ENCODE measurements around the gene TSHZ2.

The TSHZ2 gene

GRCh38 chr20:53258741-53259140 lies 286.6 kb downstream of the TSHZ2 start:
- H3K9me3 ChIP-seq (ENCODE audit: insufficient read depth, low read length): no peaks in the 10 kb centered on the region
- no peak overlapping the region for H3K9ac ChIP-seq (ENCODE audit: low read length)
- H2AFZ ChIP-seq (ENCODE audit: low read depth, low read length): no peak overlapping the region
- H4K20me1 ChIP-seq (ENCODE audit: insufficient read depth, low read length): no peaks in the 10 kb centered on the region
- no peaks in the 10 kb centered on the region for H3K79me2 ChIP-seq (ENCODE audit: low read length)
- no peaks in the 10 kb centered on the region for H3K27me3 ChIP-seq (ENCODE audit: low read depth, low read length)
- H3K27ac ChIP-seq (ENCODE audit: low read length): no peak overlapping the region
- no peak overlapping the region for H3K4me2 ChIP-seq (ENCODE audit: low read length)
- no peak overlapping the region for H3K4me3 ChIP-seq (ENCODE audit: low read length)
- H3K4me1 ChIP-seq (ENCODE audit: low read length): no peaks in the 10 kb centered on the region
- peaks cover 3% of the 10 kb centered on the region for H3K36me3 ChIP-seq (replicated peaks; ENCODE audit: low read depth, low read length)
- TF ChIP-seq EZH2phosphoT487 (IDR thresholded peaks at IDR 0.05; ENCODE audit: low read depth) (no peak), CTCF (IDR thresholded peaks at IDR 0.05; ENCODE audit: low read depth, low read length) (no peak)

- no peaks in the 10 kb centered on the region for H3K4me1 ChIP-seq (ENCODE audit: low read length)
- H3K4me3 ChIP-seq (ENCODE audit: low read length): no peak overlapping the region
- no peaks in the 10 kb centered on the region for H4K20me1 ChIP-seq (ENCODE audit: insufficient read depth, low read length)
- H3K4me2 ChIP-seq (ENCODE audit: low read length): no peak overlapping the region
- H3K27ac ChIP-seq (ENCODE audit: low read length): no peak overlapping the region
- H3K79me2 ChIP-seq (ENCODE audit: low read length): no peaks in the 10 kb centered on the region
- no peak overlapping the region for H3K9ac ChIP-seq (ENCODE audit: low read length)
- no peaks in the 10 kb centered on the region for H3K36me3 ChIP-seq (replicated peaks; ENCODE audit: low read depth, low read length)
- TF ChIP-seq EZH2phosphoT487 (IDR thresholded peaks at IDR 0.05; ENCODE audit: low read depth) (no peak), CTCF (IDR thresholded peaks at IDR 0.05; ENCODE audit: low read depth, low read length) (no peak)
- no peak overlapping the region for H2AFZ ChIP-seq (ENCODE audit: low read depth, low read length)
- no peaks in the 10 kb centered on the region for H3K27me3 ChIP-seq (ENCODE audit: low read depth, low read length)
- H3K9me3 ChIP-seq (ENCODE audit: insufficient read depth, low read length): no peaks in the 10 kb centered on the region
Observed at GRCh38 chr20:53260168-53260567, 288.0 kb downstream of the TSHZ2 start.

GRCh38 chr20:53260591-53260990 lies 288.4 kb downstream of the TSHZ2 start:
- no peak for TF ChIP-seq EZH2phosphoT487 (IDR thresholded peaks at IDR 0.05; ENCODE audit: low read depth)
- no peak for TF ChIP-seq CTCF (IDR thresholded peaks at IDR 0.05; ENCODE audit: low read depth, low read length)
- no peak overlapping the region for H3K4me2 ChIP-seq (ENCODE audit: low read length)
- no peaks in the 10 kb centered on the region for H3K9me3 ChIP-seq (ENCODE audit: insufficient read depth, low read length)
- no peaks in the 10 kb centered on the region for H3K27me3 ChIP-seq (ENCODE audit: low read depth, low read length)
- no peaks in the 10 kb centered on the region for H3K36me3 ChIP-seq (replicated peaks; ENCODE audit: low read depth, low read length)
- no peak overlapping the region for H2AFZ ChIP-seq (ENCODE audit: low read depth, low read length)
- H3K79me2 ChIP-seq (ENCODE audit: low read length): no peaks in the 10 kb centered on the region
- H3K4me1 ChIP-seq (ENCODE audit: low read length): no peaks in the 10 kb centered on the region
- no peak overlapping the region for H3K27ac ChIP-seq (ENCODE audit: low read length)
- H3K4me3 ChIP-seq (ENCODE audit: low read length): no peak overlapping the region
- H4K20me1 ChIP-seq (ENCODE audit: insufficient read depth, low read length): no peaks in the 10 kb centered on the region
- no peak overlapping the region for H3K9ac ChIP-seq (ENCODE audit: low read length)

- no peaks in the 10 kb centered on the region for H3K79me2 ChIP-seq (ENCODE audit: low read length)
- no peaks in the 10 kb centered on the region for H3K4me1 ChIP-seq (ENCODE audit: low read length)
- no peak overlapping the region for H3K9ac ChIP-seq (ENCODE audit: low read length)
- H3K4me3 ChIP-seq (ENCODE audit: low read length): no peak overlapping the region
- H3K9me3 ChIP-seq (ENCODE audit: insufficient read depth, low read length): no peaks in the 10 kb centered on the region
- no peak for TF ChIP-seq EZH2phosphoT487 (IDR thresholded peaks at IDR 0.05; ENCODE audit: low read depth)
- no peak for TF ChIP-seq CTCF (IDR thresholded peaks at IDR 0.05; ENCODE audit: low read depth, low read length)
- H4K20me1 ChIP-seq (ENCODE audit: insufficient read depth, low read length): no peaks in the 10 kb centered on the region
- no peak overlapping the region for H3K27ac ChIP-seq (ENCODE audit: low read length)
- no peak overlapping the region for H3K4me2 ChIP-seq (ENCODE audit: low read length)
- H2AFZ ChIP-seq (ENCODE audit: low read depth, low read length): no peak overlapping the region
- H3K36me3 ChIP-seq (replicated peaks; ENCODE audit: low read depth, low read length): no peaks in the 10 kb centered on the region
- H3K27me3 ChIP-seq (ENCODE audit: low read depth, low read length): no peaks in the 10 kb centered on the region
Observed at GRCh38 chr20:53262365-53262764, 290.2 kb downstream of the TSHZ2 start.
